Caki2 (cell line): ENCODE measurements around the gene FASTKD1. TPM values are rescaled to one million over a fixed set of nuclear protein-coding genes. Genes with fewer than 3 reads are reported as not detected.
"Not testable (repeated sequence)": the region's sequence is repeated elsewhere in the genome, so short reads cannot be mapped to it uniquely, and the experiment has no call there.

Experiments used
- DNase-seq: peaks from one replicate; pipeline ENCODE4 v3.0.0-alpha.2; 2015; ENCODE audit warnings: low read depth
- in situ Hi-C: cut with HindIII; loops from 2 replicates; pipeline ENCODE4 v1.10.0; 2016; ENCODE audit warnings: low sequenced_read_pairs, low pct_unique_long_range_greater_than_20kb, mixed read lengths
- total RNA-seq: library from RNA; depleted of rRNA; stranded (reverse); fragments of >200 nt; shearing (Covaris generic); gene quantifications from 2 replicates; pipeline ENCODE4 v1.2.3, GENCODE V29; 2014; ENCODE audit warnings: low replicate concordance; rRNA removed

The FASTKD1 gene
- 10.8 and 14.0 TPM in 2 replicates for total RNA-seq

GRCh38 chr2:169573160-169573973 lies at the start of gene FASTKD1:
Gene FASTKD1 (minus strand): TSS chr2:169573865. CDS start chr2:169572029, 1,836 bp downstream.
- in situ Hi-C loops: no loop called here
- DNase-seq: peak; percentile 83

GRCh38 chr2:169623235-169623634 lies 49.6 kb upstream of the FASTKD1 start:
- in situ Hi-C loops: no loop called here
- DNase-seq: no peak

- in situ Hi-C loops: no loop called here
These were observed 46.8 kb upstream of the FASTKD1 start for GRCh38 chr2:169620509-169620908.

GRCh38 chr2:169619946-169620345 lies 46.3 kb upstream of the FASTKD1 start:
- DNase-seq: no peak
- in situ Hi-C loops: no loop called here

More at GRCh38 chr2:169620509-169620908, 46.8 kb upstream of the FASTKD1 start:
- no peak for DNase-seq

GRCh38 chr2:169615982-169616381 lies 42.3 kb upstream of the FASTKD1 start:
- DNase-seq, in situ Hi-C loops: not testable (repeated sequence)

- in situ Hi-C loops: no loop called here
- DNase-seq: no peak
These were observed 40.2 kb upstream of the FASTKD1 start for GRCh38 chr2:169613876-169614275.

GRCh38 chr2:169609264-169609663 lies 35.6 kb upstream of the FASTKD1 start:
- no peak for DNase-seq
- in situ Hi-C loops: no loop called here

- in situ Hi-C loops: no loop called here
- no peak for DNase-seq
These were observed 25.9 kb upstream of the FASTKD1 start for GRCh38 chr2:169599568-169599967.

- in situ Hi-C loops: no loop called here
- no peak for DNase-seq
These were observed 25.3 kb upstream of the FASTKD1 start for GRCh38 chr2:169598982-169599381.

GRCh38 chr2:169596546-169596945 lies 22.9 kb upstream of the FASTKD1 start:
- DNase-seq, in situ Hi-C loops: not testable (repeated sequence)

- DNase-seq: no peak
- in situ Hi-C loops: no loop called here
These were observed 17.1 kb upstream of the FASTKD1 start for GRCh38 chr2:169590804-169591203.

- in situ Hi-C loops: no loop called here
- DNase-seq: no peak
These were observed 12.0 kb upstream of the FASTKD1 start for GRCh38 chr2:169585673-169586072.

GRCh38 chr2:169584005-169584877 lies 10.6 kb upstream of the FASTKD1 start, which contains the start of gene PPIG:
Gene PPIG (plus strand): TSS chr2:169584351. CDS start chr2:169604042, 19,691 bp downstream.
- DNase-seq: peak; percentile 88
- in situ Hi-C loops: no loop called here

- in situ Hi-C loops: no loop called here
- no peak for DNase-seq
These were observed 9.9 kb upstream of the FASTKD1 start for GRCh38 chr2:169583518-169583917.

- DNase-seq, in situ Hi-C loops: not testable (repeated sequence)
These were observed 9.0 kb upstream of the FASTKD1 start for GRCh38 chr2:169582552-169583266.

- in situ Hi-C loops: no loop called here
- no peak for DNase-seq
These were observed 5.4 kb upstream of the FASTKD1 start for GRCh38 chr2:169579044-169579443.

- in situ Hi-C loops: not testable (repeated sequence)
These were observed 1.6 kb upstream of the FASTKD1 start for GRCh38 chr2:169575264-169575663.

GRCh38 chr2:169574539-169574938 lies 874 bp upstream of the FASTKD1 start:
- DNase-seq, in situ Hi-C loops: not testable (repeated sequence)

More at GRCh38 chr2:169575264-169575663, 1.6 kb upstream of the FASTKD1 start:
- not testable (repeated sequence) for DNase-seq
